OCI-LY7 (cell line): ENCODE data around the gene KISS1R.

Source experiments
- CTCF ChIP-seq: fragments of 200-600 bp; sonication (generic); conservative IDR thresholded peaks from 2 replicates; pipeline ENCODE4 v1.5.1; 2014; ENCODE audit warnings: mild to moderate bottlenecking, antibody characterized with exemption, low read length, moderate library complexity, mixed read lengths
- EZH2phosphoT487 ChIP-seq: fragments of 200-600 bp; sonication (generic); IDR thresholded peaks from 2 replicates; pipeline ENCODE4 v1.6.1; 2018; ENCODE audit warnings: low read depth, borderline replicate concordance, mild to moderate bottlenecking, mixed run types, antibody characterized with exemption, low read length, moderate library complexity, mixed read lengths

GRCh38 chr19:913080-913748 lies 3.9 kb upstream of the KISS1R start, which contains the start of gene R3HDM4:
- TF ChIP-seq CTCF (no peak), EZH2phosphoT487 (no peak)
